ENCODE measurements around the gene NCKAP5L. TPM values are rescaled to one million over a fixed set of nuclear protein-coding genes. Genes with fewer than 3 reads are reported as not detected.

The NCKAP5L gene
- total and polyA plus RNA-seq, 2 donors, result 13.3 to 14.1 TPM

GRCh38 chr12:49824895-49825294, 3.3 kb downstream of the NCKAP5L start:
- Histone ChIP-seq H3K36me3 (ENCODE audit: insufficient read depth) (no peaks in the 10 kb centered on the region), H3K4me3 (ENCODE audit: low read depth, low read length) (no peak overlapping the region), H3K27ac (ENCODE audit: low read depth) (no peak overlapping the region), H3K4me1 (ENCODE audit: insufficient read depth) (no peaks in the 10 kb centered on the region)
- DNase-seq (ENCODE audit: extremely low spot score), result no peak
- 58% methylated on average over 4 of the region's 4 CpGs for WGBS

DNA sequence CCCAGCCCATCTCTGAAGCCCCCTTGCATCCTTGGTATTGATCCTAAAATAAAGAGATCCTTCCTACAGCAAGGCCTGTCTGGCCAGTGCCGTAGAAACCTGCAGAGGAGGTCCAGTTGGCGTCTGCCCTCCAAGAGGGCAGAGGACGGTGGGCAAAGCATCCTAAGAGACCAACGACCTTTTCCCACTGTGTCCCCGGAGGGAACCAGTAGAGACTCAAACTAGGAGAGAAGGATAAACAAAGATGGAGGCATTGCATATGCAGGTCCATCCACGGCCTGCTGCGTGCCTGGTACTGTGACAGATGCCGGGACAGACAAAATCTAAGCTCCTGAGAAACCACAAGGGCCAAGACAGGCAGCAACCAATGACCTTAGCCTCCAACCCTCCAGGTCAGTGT, 3.8 kb downstream of the NCKAP5L start:
- H3K4me1 ChIP-seq (ENCODE audit: insufficient read depth), result no peaks in the 10 kb centered on the region
- no peak overlapping the region for H3K4me3 ChIP-seq (ENCODE audit: low read depth, low read length)
- DNase-seq (ENCODE audit: extremely low spot score), result no peak
- H3K36me3 ChIP-seq (ENCODE audit: insufficient read depth), result no peaks in the 10 kb centered on the region
- H3K27ac ChIP-seq (ENCODE audit: low read depth), result no peak overlapping the region
- WGBS, result 84% methylated on average over 8 of the region's 8 CpGs

DNA sequence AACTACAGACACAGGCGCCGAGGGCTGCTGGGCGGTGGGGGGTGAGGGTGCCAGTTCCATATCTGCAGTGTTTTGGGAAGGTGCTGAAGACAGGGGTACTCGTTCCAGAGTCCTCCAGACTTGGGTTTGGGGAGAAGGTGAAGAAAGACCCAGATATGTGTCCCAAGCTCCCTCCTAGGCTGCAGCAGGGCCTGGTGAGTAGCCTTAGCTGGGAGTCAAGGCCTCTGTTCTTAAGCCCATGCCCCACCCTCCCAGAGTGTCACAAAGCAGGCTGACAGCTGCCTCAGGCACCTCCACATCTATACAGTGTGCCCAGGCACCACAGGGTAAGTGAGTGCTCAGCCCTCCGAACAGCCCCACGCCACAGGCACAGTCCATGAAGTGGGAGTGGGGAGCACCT, 4.3 kb downstream of the NCKAP5L start:
- 92% methylated on average over 6 of the region's 6 CpGs for WGBS
- Histone ChIP-seq H3K36me3 (ENCODE audit: insufficient read depth) (no peaks in the 10 kb centered on the region), H3K4me3 (ENCODE audit: low read depth, low read length) (no peak overlapping the region), H3K4me1 (ENCODE audit: insufficient read depth) (no peaks in the 10 kb centered on the region), H3K27ac (ENCODE audit: low read depth) (no peak overlapping the region)
- DNase-seq (ENCODE audit: extremely low spot score), result no peak

GRCh38 chr12:49823350-49823749, 4.9 kb downstream of the NCKAP5L start:
- H3K36me3 ChIP-seq (ENCODE audit: insufficient read depth), result no peaks in the 10 kb centered on the region
- no peak overlapping the region for H3K27ac ChIP-seq (ENCODE audit: low read depth)
- H3K4me3 ChIP-seq (ENCODE audit: low read depth, low read length), result no peak overlapping the region
- H3K4me1 ChIP-seq (ENCODE audit: insufficient read depth), result no peaks in the 10 kb centered on the region
- WGBS, result 89% methylated on average over 1 of the region's 1 CpG
- DNase-seq (ENCODE audit: extremely low spot score), result no peak

DNA sequence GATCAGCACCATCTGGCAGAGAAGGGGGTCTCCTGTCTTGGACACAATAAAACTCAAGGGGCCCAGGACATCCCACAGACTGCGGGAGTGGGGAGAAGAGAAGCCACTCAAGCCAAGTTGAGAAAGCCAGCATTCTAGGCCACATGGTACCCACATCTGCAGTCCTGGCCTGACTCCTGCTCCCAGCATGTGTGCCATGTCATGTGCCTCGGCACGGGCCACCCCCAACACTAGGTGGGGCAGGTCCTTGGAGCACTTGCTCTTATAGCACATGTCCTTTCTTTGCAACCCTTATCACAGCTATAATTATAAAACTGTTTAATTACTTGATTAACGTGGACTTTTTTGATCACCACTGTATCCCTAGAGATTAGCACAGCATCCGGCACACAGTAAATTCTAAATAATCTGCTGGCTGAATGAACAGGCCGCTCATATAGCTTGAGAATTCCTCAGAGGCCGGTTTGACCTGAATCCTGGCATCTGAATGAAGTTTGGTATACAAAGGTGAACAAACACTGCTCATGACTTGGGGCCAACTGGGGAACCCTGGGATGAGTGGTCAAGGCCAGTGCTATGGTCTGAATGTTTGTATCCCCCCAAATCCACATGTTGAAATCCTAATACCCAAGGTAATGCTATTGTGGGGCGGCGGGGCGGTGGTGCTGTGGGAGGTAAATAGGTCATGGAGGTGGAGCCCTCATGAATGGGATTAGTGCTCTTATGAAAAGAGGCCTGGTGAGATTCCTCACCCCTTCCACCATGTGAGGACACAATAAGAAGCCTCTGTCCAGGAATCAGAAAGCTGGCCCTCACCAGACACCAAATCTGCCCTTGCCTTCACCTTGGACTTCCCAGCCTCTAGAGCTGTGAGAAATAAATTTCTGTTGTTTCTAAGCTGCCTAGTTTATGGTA, 6.6 kb downstream of the NCKAP5L start:
- H3K4me3 ChIP-seq (ENCODE audit: low read depth, low read length), result no peak overlapping the region
- 72% methylated on average over 10 of the region's 10 CpGs for WGBS
- no peaks in the 10 kb centered on the region for H3K4me1 ChIP-seq (ENCODE audit: insufficient read depth)
- no peak overlapping the region for H3K27ac ChIP-seq (ENCODE audit: low read depth)
- no peaks in the 10 kb centered on the region for H3K36me3 ChIP-seq (ENCODE audit: insufficient read depth)
- DNase-seq (ENCODE audit: extremely low spot score), result no peak

DNA sequence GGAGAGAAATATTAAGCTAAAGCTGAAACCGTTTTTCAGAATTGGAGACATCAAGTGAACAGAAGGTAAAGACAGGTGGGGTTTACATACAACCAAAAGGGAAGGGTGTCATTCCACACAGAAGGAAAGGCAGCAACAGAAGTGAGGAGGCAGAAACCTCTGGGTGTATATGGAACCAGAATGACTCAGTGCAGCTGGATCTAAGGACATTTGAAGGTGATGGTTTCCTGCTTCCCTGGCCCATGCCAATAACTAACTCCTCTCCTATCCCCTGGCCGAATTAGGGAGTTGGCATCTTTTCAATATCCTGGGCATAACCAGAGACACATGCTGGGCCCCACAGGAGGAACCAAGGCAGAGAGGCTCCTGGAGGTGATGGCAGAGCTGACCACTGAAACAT, 8.4 kb downstream of the NCKAP5L start:
- WGBS, result 59% methylated on average over 2 of the region's 2 CpGs
- H3K27ac ChIP-seq (ENCODE audit: low read depth), result no peak overlapping the region

GRCh38 chr12:49818241-49818895, 9.8 kb downstream of the NCKAP5L start:
- no peaks in the 10 kb centered on the region for H3K4me1 ChIP-seq (ENCODE audit: insufficient read depth)
- H3K36me3 ChIP-seq (ENCODE audit: insufficient read depth), result no peaks in the 10 kb centered on the region
- WGBS, result 83% methylated on average over 7 of the region's 7 CpGs
- H3K27ac ChIP-seq (ENCODE audit: low read depth), result no peak overlapping the region
- no peak overlapping the region for H3K4me3 ChIP-seq (ENCODE audit: low read depth, low read length)
- no peak for DNase-seq (ENCODE audit: extremely low spot score)

More for the DNA sequence above, 8.4 kb downstream of the NCKAP5L start:
- Histone ChIP-seq H3K4me1 (ENCODE audit: insufficient read depth) (no peaks in the 10 kb centered on the region), H3K4me3 (ENCODE audit: low read depth, low read length) (no peak overlapping the region), H3K36me3 (ENCODE audit: insufficient read depth) (no peaks in the 10 kb centered on the region)
- DNase-seq (ENCODE audit: extremely low spot score), result no peak

- no peaks in the 10 kb centered on the region for H3K4me1 ChIP-seq (ENCODE audit: insufficient read depth)
- 87% methylated on average over 1 of the region's 1 CpG for WGBS
- no peaks in the 10 kb centered on the region for H3K36me3 ChIP-seq (ENCODE audit: insufficient read depth)
- H3K27ac ChIP-seq (ENCODE audit: low read depth), result no peak overlapping the region
- no peak for DNase-seq (ENCODE audit: extremely low spot score)
- no peak overlapping the region for H3K4me3 ChIP-seq (ENCODE audit: low read depth, low read length)
Measured at GRCh38 chr12:49813131-49813530, 15.1 kb downstream of the NCKAP5L start.

DNA sequence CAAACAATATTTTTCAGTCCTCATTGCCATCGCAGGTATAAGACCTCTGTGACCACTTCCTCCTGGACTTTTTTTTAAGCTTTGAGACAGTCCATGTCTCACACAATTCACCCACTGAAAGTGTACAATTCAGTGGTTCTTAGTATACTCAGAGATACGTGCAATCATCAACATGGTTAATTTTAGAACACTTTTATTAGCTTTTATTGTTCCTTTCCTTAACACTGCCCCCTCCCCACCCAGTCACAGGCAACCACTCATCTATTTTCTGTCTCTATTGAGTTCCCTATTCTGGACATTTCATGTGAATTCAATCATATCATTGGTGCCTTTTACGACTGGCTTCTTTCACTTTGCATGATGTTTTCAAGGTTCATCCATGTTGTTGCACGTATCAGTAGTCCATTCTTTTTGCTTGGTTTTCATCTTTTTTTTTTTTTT, 16.2 kb downstream of the NCKAP5L start:
- Histone ChIP-seq H3K4me1 (ENCODE audit: insufficient read depth) (no peaks in the 10 kb centered on the region), H3K27ac (ENCODE audit: low read depth) (no peak overlapping the region), H3K36me3 (ENCODE audit: insufficient read depth) (no peaks in the 10 kb centered on the region), H3K4me3 (ENCODE audit: low read depth, low read length) (no peak overlapping the region)
- no peak for DNase-seq (ENCODE audit: extremely low spot score)
- WGBS, result 85% methylated on average over 4 of the region's 4 CpGs

DNA sequence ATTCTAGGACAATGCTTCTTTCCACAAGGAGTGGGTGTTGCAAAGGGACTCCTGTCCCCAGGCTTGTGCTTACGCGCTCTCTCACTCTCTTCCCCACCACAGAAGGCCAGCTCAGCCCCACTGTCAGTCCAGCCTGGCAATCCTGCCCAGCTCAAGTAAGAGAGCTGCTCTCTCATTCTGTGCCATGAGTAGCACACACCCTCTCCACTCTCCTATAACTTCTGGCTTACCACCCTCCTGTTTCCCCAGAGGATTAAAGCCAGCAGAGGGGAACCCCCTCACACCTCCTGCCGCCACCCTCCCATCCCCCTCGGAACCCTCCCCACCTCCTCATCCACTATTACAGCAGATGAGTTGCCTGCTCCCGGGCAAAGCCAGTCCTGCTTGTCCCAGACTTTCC, 17.1 kb downstream of the NCKAP5L start:
- no peak for DNase-seq (ENCODE audit: extremely low spot score)
- Histone ChIP-seq H3K36me3 (ENCODE audit: insufficient read depth) (no peaks in the 10 kb centered on the region), H3K4me3 (ENCODE audit: low read depth, low read length) (no peak overlapping the region), H3K4me1 (ENCODE audit: insufficient read depth) (no peaks in the 10 kb centered on the region), H3K27ac (ENCODE audit: low read depth) (no peak overlapping the region)
- WGBS, result 77% methylated on average over 5 of the region's 5 CpGs

DNA sequence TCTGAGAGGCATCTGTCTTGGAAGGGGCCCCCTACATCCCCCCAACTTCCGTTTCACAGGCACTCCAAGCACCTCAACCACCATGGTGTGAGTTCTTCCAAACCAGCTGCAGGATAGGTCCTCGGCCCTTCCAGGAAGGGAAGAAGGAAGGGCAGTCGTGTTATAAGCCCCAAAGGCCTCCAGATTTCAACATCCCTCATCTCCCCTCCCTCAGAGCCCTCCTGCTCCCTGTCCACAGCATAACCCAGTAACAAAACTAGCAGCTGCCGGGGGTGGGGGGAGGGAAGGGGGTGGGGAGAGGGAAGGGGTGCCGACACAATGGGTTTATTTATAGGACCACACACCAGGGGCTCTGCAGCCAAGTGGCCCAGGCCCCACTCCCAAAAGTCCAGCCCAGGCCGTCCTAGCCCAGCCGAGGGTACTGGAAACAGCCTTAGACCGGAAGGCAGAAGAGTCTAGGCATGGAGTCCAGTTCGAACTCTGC, 18.3 kb downstream of the NCKAP5L start:
- 42% methylated on average over 9 of the region's 9 CpGs for WGBS
- no peak for DNase-seq (ENCODE audit: extremely low spot score)
- peaks cover 2% of the 10 kb centered on the region for H3K36me3 ChIP-seq (ENCODE audit: insufficient read depth)
- no peak overlapping the region for H3K27ac ChIP-seq (ENCODE audit: low read depth)
- H3K4me1 ChIP-seq (ENCODE audit: insufficient read depth), result no peaks in the 10 kb centered on the region
- H3K4me3 ChIP-seq (ENCODE audit: low read depth, low read length), result no peak overlapping the region

DNA sequence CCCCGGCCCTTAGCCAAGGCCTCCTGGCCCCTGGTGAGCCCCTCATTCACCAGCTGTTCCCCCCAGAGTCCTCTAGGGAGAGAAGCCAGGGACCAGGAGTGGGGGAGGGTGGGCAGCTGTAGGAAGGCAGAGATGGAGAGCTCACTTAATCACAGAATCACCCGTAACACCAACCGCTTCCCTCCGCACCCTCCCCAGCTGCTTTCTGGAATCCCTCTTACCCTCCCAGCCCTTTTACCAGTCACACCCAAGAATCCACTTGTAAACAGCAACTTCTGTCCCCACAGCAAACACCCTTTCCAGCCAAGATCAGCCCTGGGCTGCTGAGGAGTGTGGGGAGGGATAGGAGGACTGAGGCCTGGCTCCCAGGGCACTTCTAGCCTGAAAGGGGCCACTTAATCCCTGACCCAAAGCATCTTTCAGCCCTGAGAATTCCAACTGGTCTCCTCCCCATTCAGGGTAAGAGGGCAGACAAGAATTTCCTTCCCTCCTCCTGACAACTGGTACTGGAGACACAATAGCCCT, 18.8 kb downstream of the NCKAP5L start:
- no peak overlapping the region for H3K4me3 ChIP-seq (ENCODE audit: low read depth, low read length)
- peaks cover 2% of the 10 kb centered on the region for H3K36me3 ChIP-seq (ENCODE audit: insufficient read depth)
- no peak overlapping the region for H3K27ac ChIP-seq (ENCODE audit: low read depth)
- H3K4me1 ChIP-seq (ENCODE audit: insufficient read depth), result no peaks in the 10 kb centered on the region
- 53% methylated on average over 4 of the region's 4 CpGs for WGBS
- DNase-seq (ENCODE audit: extremely low spot score), result no peak

DNA sequence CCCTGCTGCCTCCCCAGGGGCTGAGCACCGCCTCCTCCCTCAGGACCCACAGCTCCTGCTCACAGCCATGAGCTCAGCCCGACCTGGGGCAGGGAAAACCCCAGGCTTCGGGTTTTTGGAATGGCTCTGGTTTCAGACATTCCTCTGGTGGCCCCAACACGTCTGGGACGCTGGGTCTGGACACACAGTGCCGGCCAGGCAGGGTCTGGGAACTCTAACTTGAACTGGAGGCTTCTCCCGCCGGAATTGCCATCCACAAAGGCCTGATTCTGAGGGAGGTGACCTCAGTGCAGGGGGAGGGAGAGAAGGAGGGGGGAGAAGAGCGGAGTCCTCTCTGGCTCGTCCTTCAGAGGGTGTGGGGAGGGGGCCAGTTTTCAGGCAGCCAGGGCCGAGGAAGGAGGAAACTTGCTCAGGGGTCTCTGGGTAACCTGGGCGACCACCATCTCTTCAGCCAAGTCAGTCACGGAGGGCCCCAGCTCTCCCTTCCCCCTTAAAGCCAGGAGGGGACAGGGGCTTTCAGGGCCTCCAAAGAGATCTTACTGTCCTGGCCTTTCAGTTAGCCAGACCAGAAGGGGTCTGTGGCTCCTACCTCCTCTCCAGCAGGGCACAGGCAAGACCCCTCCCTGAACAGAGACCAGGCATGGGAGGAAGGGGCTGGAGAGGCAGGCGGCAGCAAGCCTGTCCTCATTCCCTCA, 19.4 kb downstream of the NCKAP5L start:
- H3K4me3 ChIP-seq (ENCODE audit: low read depth, low read length), result no peak overlapping the region
- no peak for DNase-seq (ENCODE audit: extremely low spot score)
- 47% methylated on average over 14 of the region's 14 CpGs for WGBS
- H3K36me3 ChIP-seq (ENCODE audit: insufficient read depth), result peaks cover 2% of the 10 kb centered on the region
- no peak overlapping the region for H3K27ac ChIP-seq (ENCODE audit: low read depth)
- no peaks in the 10 kb centered on the region for H3K4me1 ChIP-seq (ENCODE audit: insufficient read depth)
